A204.1 (cell line): Measurements from ENCODE around the gene BTG2.

Experiments used
- FAIRE-seq: peaks from 2 replicates; lab custom pipeline; 2012; peaks lifted over from hg19 to GRCh38; lab: Jason Lieb, UNC

BTG2 gene

DNA sequence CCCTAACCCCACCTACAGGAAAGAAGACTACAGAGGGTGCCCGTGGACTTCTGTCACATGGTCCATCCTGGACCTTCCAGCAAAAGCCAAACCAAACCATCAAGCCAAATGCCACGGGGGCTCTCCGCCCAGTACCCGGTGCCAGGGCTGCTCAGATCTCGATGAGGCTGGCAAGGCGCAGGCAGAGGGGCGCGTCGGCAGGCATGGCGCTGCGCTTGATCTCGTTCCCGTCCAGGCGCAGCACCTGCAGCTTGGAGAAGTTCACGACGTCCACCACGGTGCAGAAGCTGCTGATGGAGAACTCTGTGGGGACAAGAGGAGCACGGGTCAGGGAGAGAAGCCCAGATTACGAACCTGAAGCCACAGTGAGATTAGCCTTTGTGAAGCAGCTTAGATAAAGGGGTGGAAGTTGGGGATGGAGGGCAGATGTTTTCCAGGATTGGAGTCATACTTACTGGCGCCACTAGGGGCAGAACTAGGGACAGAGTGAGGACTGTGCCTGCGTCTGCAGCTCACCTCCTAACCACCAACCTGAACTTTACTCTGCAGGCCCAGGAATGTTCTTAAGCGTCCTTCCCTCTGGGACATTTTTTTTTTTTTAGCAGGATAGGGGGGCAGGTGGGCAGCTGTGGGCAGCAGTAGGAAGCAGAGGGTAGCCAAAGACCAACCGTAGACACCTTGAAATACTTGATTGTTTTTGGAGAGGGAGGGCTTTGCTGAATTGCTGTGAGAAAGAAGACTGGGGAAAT lies 37.0 kb downstream of the BTG2 start:
- no peak for FAIRE-seq

DNA sequence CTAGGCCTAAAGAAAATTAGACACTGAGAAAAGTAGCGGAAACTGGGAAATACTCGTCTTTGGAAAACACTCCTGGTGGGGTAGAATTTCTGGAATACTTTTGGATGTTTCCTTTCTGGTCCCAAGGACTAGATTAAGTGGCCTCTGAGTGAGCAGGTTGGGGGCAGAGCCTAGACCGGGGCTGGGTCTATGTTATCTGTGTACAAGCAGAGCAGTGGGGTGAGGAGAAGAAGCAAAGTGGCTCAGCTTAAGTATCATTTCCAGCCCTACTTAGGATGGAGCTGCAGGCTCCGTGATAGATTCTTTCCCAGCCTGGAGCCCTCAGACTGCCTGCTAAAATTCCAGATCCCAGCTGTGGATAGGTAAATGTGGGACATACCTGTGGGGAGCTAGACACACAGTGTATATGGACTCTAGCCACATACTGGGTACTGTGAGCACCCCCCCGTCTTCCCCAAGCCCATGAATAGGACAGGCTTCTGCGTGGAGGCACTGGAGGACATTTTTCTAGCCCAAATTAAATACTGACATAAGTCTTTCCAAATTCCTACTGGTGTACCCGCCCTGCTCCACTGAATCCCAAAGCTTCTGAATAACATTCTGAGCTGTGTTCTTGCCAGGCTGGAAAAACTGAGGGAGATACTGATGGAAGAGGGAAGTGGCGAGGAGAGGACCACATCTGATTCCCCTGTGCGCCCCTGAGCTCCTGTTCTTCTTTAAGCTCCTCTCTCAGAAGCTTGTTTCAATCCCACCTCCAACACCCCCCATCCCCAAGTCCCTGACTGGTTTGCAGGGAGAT lies 38.8 kb downstream of the BTG2 start:
- FAIRE-seq, result no peak

DNA sequence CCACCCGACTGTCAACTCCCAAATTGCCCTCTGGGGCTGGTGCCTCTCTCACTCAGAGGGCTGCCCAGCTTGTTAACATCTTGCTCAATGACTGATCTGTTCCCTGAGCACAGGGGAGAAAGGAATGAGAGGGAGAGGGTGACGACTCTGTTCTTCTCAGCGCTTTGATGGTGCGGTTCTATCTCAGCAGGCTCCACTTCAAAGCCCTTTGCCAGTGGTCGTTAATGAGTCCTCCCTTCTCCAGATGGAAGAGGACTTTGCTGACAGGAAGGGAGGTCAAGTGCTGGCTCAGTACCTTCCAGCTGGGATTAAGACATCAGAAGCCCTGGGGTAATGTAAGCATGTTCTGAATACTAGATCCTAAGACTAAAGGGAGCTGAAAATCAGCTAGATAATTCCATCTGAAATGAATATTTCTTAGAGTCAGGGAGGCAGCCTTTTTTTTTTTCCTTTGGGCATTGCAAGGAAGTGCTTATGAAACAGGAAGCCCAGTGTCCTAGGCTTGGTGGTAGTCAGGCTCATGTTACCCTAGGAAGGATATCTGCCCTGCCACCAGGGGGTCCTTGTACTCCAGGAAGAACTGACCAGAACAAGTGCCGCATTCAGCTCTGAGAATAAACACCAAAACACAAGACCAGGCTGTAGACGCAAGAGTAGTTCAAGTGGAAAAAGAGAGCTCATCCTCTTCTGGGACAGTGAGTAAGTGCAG lies 40.9 kb downstream of the BTG2 start:
- no peak for FAIRE-seq

DNA sequence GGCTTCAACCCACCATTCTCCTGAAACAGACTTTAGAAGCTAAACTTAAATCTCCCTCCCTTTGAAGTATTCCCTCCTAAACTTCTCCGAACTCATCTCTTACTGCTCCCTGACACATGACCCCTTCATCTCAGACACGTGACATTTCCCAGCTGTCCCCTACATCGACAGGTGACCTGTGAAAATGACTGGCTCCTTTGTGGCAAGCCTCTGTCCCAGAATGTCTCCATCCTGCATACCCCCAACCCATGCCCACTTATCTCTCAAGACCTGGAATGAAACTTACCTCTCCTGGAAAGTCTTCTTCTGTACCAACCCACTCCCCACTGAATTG lies 41.4 kb downstream of the BTG2 start:
- no peak for FAIRE-seq

DNA sequence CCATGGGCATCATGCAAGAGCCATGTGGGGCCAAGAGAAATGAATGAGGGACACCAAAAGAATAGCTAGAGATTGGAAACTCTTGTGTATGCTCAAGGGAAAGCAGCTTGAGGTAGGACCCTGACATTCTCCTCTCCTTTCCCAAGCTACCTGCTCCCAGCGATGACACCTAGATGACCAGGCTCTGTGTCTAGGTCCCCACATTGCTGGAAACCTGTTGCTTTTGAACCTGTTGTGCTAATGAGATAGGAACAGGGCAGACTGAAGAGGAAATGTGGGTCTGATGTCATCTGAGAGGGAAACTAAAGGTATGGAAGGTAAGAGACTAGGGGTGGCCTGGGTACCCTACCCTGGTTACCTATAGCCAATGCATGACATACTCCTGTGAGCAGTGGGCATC lies 43.8 kb downstream of the BTG2 start:
- FAIRE-seq, result no peak

DNA sequence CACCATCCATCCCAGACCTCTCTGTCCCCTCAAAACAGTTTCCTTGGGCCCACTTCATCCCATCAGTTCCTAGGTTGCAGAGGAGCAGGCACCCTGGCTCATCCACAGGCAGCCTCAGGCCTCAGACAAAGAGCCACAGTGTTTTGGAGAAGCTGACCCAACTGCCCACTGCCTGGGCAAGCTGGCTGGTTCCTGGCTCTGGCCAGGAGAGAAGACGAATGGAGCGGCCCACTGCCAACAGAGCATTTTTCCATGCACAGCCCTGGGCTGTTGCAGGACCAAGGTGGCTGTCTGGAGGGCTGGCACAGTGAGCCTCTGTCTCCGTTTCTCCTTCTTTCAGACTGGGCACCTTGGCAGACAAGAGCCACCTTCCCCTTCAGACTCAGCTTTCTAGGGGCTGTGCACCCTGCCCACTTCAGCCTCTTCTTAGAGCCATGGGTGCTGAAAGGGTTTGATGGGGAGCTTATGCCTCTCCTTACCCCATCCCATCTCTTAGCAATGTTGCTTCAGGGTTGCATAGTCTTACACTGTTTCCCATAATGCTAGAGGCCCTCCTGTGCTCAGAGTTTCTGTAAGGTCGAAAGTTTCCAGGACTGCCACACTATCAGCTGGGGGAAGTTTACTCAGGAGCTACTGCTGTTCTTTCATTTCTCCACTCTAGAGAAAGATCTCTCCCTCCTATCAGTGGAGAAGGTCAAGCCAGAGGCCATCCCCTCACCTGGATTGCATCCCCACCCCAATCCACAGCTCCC lies 44.6 kb downstream of the BTG2 start:
- no peak for FAIRE-seq

DNA sequence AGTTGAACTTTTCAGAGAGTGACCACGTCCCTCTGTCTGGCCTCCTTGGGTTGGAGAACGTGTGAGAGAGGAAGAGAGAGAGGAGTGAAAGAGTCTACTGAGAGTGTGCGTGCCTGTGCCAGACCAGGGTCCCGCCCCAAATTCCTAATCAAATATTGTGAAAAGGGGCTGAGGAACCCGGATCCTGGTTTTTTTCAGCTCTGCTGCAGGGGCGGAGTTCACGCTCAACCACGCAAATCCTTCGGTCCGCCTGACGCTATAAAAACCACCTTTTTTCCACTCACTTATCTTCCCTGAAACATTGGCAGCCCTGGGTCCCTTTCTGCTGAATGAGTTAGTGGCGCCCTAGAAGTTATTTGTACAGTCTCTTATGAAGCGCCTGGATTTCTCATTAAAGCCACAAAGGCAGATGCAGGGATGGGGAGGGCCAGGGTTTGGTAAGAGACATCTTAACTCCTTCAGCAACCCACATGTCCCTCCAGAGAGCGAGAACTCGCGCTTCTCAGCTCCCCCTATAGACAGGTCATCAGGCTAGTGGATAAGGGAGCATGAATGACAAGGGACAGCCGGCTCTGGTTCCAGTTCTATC lies 45.8 kb downstream of the BTG2 start, which contains the start of gene FMOD:
Gene FMOD, minus strand, starts transcription at position 86 of the 589 bp plus-strand sequence. CDS start 2,852 bp downstream, outside the sequence.
- FAIRE-seq, result no peak

DNA sequence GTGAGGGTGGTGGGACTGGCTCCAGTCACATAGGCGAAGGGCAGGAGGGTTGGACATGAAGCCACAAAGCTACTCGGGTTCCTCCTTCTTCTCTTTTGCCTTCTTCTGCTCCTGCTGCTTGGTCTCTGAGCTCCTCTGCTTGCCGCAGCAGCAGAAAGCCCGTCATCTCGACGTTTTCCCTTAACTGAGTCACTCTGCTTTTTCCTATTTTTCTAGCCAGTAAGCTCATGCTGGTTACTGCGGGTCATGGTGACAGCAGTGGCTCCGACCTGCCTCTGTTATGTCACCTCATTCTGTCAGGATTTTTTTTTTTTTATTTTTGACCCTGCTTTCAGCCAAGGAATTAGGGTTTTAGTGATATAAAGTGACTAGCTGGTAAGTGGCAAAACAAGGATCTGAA lies 48.2 kb downstream of the BTG2 start:
- no peak for FAIRE-seq

DNA sequence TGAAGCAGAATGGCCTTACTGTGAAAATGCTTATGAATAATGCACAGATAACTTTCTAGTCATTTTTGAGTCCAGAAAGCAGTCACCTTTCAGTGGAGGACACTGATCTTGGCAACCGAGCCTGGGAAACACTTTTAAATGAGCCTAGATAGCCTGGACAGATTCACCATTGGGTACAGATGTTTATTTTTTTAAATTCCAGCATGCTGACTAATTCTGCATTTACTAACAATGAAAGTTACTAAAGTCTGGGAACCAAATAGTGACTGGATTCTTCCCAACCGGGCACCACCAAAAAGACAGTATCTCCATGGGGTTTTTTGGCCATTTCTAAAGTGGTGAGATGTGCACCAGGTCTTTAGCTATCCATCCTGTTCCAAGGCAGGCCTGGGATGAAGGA lies 48.9 kb downstream of the BTG2 start:
- no peak for FAIRE-seq

DNA sequence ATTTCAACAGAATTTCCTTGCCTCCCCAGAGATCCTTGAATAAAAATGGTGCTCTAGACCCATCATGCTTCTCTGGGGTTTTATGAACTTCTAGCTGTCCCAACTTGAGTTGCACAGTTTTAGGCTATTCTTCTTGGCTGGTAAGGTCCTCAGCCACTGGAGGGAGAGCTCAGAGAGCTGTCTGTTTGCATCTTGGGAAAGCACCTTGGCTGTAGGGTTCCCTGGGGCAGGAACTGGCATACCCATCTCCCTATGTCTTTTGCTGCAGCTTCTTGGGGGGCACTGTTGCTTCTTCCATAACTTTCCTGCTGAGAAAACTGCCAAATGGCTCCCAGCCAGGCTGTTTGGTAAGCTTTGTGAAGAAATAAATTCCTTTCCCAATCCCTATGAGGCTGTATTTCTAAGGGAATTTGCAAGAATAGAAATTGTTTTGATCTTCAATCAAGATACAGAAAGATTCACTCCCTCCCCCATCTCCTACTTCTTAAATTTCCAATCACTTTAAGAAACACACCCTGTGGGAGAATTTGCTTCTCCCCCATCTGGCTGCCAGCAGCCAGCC lies 53.8 kb downstream of the BTG2 start:
- FAIRE-seq, result no peak
